GM12878 (cell line): ENCODE measurements around the gene NAA38. TPM values are rescaled to one million over a fixed set of nuclear protein-coding genes. Genes with fewer than 3 reads are reported as not detected.
A peak's percentile ranks its signal among the peaks of the same experiment; 100 is the strongest.

ENCODE experiments used
- BHLHE40 ChIP-seq, 2 experiments: fragments of 450-650 bp in 1 of 2; IDR thresholded peaks; 2 replicates each; pipeline ENCODE4 v1.6.1; 2011 to 2017; ENCODE audit warnings: low read depth in 2 of 2, borderline replicate concordance in 1 of 2, improper control_type of control experiment in 1 of 2, low read length in 1 of 2, mild to moderate bottlenecking in 1 of 2
- CBX3 ChIP-seq: fragments of 200-600 bp; sonication (generic); IDR thresholded peaks from 2 replicates; pipeline ENCODE4 v1.6.1; 2016; ENCODE audit warnings: low read depth, borderline replicate concordance
- EGR1 ChIP-seq, 2 experiments: IDR thresholded peaks; 1 replicate in 1 of 2; 2 replicates in 1 of 2; pipeline ENCODE4 v1.6.1; 2011 to 2012; ENCODE audit warnings: low read depth in 2 of 2, low read length in 2 of 2, borderline replicate concordance in 1 of 2, mild to moderate bottlenecking in 1 of 2, moderate library complexity in 1 of 2
- FOXK2 ChIP-seq: fragments of 450-650 bp; IDR thresholded peaks from 2 replicates; pipeline ENCODE4 v1.6.1; 2017; ENCODE audit warnings: mild to moderate bottlenecking, moderate library complexity
- GATAD2B ChIP-seq: fragments of 450-650 bp; conservative IDR thresholded peaks from 2 replicates; pipeline ENCODE4 v1.6.1; 2017; ENCODE audit warnings: low read depth, mild to moderate bottlenecking, moderate library complexity
- HCFC1 ChIP-seq: fragments of 150-350 bp; IDR thresholded peaks from 2 replicates; pipeline ENCODE4 v1.6.1; 2014; ENCODE audit warnings: low read length
- IKZF1 ChIP-seq: fragments of 450-650 bp; conservative IDR thresholded peaks from 2 replicates; pipeline ENCODE4 v1.6.1; 2017; ENCODE audit warnings: antibody characterized with exemption, mild to moderate bottlenecking
- NFIC ChIP-seq: IDR thresholded peaks from 2 replicates; pipeline ENCODE4 v1.6.1; 2012; ENCODE audit warnings: low read depth, mild to moderate bottlenecking, inconsistent platforms, low read length, moderate library complexity
- RBBP5 ChIP-seq: fragments of 200-600 bp; sonication (generic); conservative IDR thresholded peaks from 2 replicates; pipeline ENCODE4 v1.6.1; 2016
- SRF ChIP-seq, 2 experiments: IDR thresholded peaks; 2 replicates each; pipeline ENCODE4 v1.6.1; 2011; ENCODE audit warnings: low read depth in 2 of 2, low read length in 2 of 2, mild to moderate bottlenecking in 1 of 2, moderate library complexity in 1 of 2
- TBL1XR1 ChIP-seq: IDR thresholded peaks from 2 replicates; pipeline ENCODE4 v1.6.1; 2012; ENCODE audit warnings: low read depth, low read length, improper control_type of control experiment
- TCF3 ChIP-seq: IDR thresholded peaks from 2 replicates; pipeline ENCODE4 v1.6.1; 2012; ENCODE audit warnings: low read depth, mild to moderate bottlenecking, low read length, borderline replicate concordance; ENCODE audit not compliant: insufficient read depth
- TCF7 ChIP-seq: IDR thresholded peaks from 2 replicates; pipeline ENCODE4 v1.6.1; 2014; ENCODE audit warnings: antibody characterized with exemption, borderline replicate concordance
- ZNF207 ChIP-seq: fragments of 450-650 bp; IDR thresholded peaks from 2 replicates; pipeline ENCODE4 v1.6.1; 2014; ENCODE audit warnings: antibody characterized with exemption, mild to moderate bottlenecking, borderline replicate concordance
- ZNF384 ChIP-seq: IDR thresholded peaks from 2 replicates; pipeline ENCODE4 v1.6.1; 2012; ENCODE audit warnings: low read depth, mild to moderate bottlenecking, low read length, improper control_type of control experiment, borderline replicate concordance
- polyA plus RNA-seq, 11 experiments: library from polyadenylated mRNA; depleted of rRNA in 4 of 11; unstranded in 6 of 11; stranded (reverse) in 5 of 11; fragments of >200 nt; fragmentation: Nextera tagmentation in 4 of 11; fragmentation: Illumina TruSeq in 1 of 11; extraction: Ambion mirVana in 4 of 11; extraction: Trizol in 1 of 11; gene quantifications; 1 replicate in 1 of 11; 2 replicates in 10 of 11; pipeline versions ENCODE4 v1.2.1 to v1.2.3, GENCODE V29; 2011 to 2016; ENCODE audit warnings: inconsistent platforms in 2 of 11, missing spikeins in 2 of 11, low read depth in 1 of 11
- total RNA-seq, 4 experiments: library from RNA; depleted of rRNA in 3 of 4; stranded (reverse); fragments of >200 nt in 3 of 4; fragmentation: Illumina TruSeq in 1 of 4; extraction: Trizol in 1 of 4; gene quantifications; 2 replicates each; pipeline versions ENCODE4 v1.2.1 to v1.2.3, GENCODE V29; 2013 to 2021
- TF ChIP-seq, protein P1 (sequence below): fragments of 450-650 bp; IDR thresholded peaks from 2 replicates; pipeline ENCODE4 v1.6.1; 2016; ENCODE audit warnings: mild to moderate bottlenecking, moderate library complexity, borderline replicate concordance
- TF ChIP-seq, protein P2 (sequence below): IDR thresholded peaks from 2 replicates; pipeline ENCODE4 v1.6.1; 2012; ENCODE audit warnings: low read length, inconsistent platforms
- TF ChIP-seq, protein P3 (sequence below): fragments of 450-650 bp; IDR thresholded peaks from 2 replicates; pipeline ENCODE4 v1.6.1; 2017; ENCODE audit warnings: low read depth, mild to moderate bottlenecking, moderate library complexity
- TF ChIP-seq, protein P4 (sequence below): IDR thresholded peaks from 2 replicates; pipeline ENCODE4 v1.6.1; 2011; ENCODE audit warnings: low read depth, mild to moderate bottlenecking, low read length, moderate library complexity, borderline replicate concordance; ENCODE audit errors: extremely low read depth
- TF ChIP-seq, protein P5 (sequence below): fragments of 450-650 bp; IDR thresholded peaks from 2 replicates; pipeline ENCODE4 v1.6.1; 2017; ENCODE audit warnings: borderline replicate concordance

NAA38 gene
- total and polyA plus RNA-seq, 10 of the 15 experiments (the other 5 are each of a cell fraction or from before 2014, with no cell fraction given) = 31.5 to 337 (median 215) TPM

DNA sequence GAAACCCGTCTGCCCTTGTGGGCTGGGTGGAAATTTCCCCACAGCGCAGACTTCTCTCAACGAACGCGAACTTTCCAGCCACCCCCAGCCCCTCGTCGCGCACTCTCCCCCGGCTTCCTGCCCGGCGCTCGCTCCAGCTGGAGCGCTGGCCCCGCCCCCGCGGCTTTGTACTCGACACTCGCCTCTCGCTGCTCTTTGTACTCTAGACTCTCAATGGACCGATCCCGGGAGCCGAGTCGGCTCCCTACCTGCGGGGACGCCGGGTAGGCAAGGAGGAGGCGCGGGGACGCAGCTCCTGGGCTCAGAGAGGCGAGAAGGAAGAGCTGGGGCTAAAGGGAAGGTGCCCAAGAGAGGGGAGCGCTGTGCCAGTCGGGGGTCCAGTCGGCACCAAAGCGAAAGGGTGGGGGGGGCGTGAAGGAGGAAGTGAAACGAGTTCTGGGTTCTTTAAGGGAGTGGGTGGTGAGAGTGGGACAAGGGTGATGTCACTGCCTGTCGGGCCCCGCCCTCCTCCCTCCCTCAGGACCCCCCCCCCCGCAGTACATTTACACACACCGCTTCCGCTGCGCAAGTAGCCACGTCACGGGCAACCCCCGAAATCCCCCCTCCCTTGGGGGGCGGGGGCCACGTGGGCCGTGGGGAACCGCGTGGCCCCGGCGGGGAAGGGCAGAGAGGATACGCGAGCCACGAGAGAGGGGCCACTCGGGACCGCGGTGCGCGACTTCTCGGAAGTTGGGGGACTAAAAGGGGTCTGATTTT is 13.6 kb downstream of the NAA38 start (continued):
- TF ChIP-seq, protein P1, sequence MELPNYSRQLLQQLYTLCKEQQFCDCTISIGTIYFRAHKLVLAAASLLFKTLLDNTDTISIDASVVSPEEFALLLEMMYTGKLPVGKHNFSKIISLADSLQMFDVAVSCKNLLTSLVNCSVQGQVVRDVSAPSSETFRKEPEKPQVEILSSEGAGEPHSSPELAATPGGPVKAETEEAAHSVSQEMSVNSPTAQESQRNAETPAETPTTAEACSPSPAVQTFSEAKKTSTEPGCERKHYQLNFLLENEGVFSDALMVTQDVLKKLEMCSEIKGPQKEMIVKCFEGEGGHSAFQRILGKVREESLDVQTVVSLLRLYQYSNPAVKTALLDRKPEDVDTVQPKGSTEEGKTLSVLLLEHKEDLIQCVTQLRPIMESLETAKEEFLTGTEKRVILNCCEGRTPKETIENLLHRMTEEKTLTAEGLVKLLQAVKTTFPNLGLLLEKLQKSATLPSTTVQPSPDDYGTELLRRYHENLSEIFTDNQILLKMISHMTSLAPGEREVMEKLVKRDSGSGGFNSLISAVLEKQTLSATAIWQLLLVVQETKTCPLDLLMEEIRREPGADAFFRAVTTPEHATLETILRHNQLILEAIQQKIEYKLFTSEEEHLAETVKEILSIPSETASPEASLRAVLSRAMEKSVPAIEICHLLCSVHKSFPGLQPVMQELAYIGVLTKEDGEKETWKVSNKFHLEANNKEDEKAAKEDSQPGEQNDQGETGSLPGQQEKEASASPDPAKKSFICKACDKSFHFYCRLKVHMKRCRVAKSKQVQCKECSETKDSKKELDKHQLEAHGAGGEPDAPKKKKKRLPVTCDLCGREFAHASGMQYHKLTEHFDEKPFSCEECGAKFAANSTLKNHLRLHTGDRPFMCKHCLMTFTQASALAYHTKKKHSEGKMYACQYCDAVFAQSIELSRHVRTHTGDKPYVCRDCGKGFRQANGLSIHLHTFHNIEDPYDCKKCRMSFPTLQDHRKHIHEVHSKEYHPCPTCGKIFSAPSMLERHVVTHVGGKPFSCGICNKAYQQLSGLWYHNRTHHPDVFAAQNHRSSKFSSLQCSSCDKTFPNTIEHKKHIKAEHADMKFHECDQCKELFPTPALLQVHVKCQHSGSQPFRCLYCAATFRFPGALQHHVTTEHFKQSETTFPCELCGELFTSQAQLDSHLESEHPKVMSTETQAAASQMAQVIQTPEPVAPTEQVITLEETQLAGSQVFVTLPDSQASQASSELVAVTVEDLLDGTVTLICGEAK = peak; percentile 16; the same call in 1 of the 2 replicates
- peak; percentile 39 for TF ChIP-seq IKZF1
- no peak for TF ChIP-seq RBBP5
- no peak; the same call in 1 of the 2 replicates for TF ChIP-seq GATAD2B
- TF ChIP-seq, protein P2, sequence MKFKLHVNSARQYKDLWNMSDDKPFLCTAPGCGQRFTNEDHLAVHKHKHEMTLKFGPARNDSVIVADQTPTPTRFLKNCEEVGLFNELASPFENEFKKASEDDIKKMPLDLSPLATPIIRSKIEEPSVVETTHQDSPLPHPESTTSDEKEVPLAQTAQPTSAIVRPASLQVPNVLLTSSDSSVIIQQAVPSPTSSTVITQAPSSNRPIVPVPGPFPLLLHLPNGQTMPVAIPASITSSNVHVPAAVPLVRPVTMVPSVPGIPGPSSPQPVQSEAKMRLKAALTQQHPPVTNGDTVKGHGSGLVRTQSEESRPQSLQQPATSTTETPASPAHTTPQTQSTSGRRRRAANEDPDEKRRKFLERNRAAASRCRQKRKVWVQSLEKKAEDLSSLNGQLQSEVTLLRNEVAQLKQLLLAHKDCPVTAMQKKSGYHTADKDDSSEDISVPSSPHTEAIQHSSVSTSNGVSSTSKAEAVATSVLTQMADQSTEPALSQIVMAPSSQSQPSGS = no peak
- peak; percentile 75; the same call in 1 of the 2 replicates for TF ChIP-seq TCF3
- TF ChIP-seq HCFC1 = no peak
- no peak for TF ChIP-seq ZNF384
- TF ChIP-seq TBL1XR1 = peak; percentile 92
- no peak for TF ChIP-seq TCF7
- TF ChIP-seq, protein P3, sequence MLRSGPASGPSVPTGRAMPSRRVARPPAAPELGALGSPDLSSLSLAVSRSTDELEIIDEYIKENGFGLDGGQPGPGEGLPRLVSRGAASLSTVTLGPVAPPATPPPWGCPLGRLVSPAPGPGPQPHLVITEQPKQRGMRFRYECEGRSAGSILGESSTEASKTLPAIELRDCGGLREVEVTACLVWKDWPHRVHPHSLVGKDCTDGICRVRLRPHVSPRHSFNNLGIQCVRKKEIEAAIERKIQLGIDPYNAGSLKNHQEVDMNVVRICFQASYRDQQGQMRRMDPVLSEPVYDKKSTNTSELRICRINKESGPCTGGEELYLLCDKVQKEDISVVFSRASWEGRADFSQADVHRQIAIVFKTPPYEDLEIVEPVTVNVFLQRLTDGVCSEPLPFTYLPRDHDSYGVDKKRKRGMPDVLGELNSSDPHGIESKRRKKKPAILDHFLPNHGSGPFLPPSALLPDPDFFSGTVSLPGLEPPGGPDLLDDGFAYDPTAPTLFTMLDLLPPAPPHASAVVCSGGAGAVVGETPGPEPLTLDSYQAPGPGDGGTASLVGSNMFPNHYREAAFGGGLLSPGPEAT = peak; percentile 77
- TF ChIP-seq SRF (IDR thresholded peaks at IDR 0.05; ENCODE audit: low read depth in 2 of 2, low read length in 2 of 2) = no peak
- TF ChIP-seq BHLHE40 (IDR thresholded peaks at IDR 0.05; ENCODE audit: borderline replicate concordance in 1 of 2, low read depth in 2 of 2, low read length in 1 of 2) = peak; percentile 65 to 68
- TF ChIP-seq, protein P4, sequence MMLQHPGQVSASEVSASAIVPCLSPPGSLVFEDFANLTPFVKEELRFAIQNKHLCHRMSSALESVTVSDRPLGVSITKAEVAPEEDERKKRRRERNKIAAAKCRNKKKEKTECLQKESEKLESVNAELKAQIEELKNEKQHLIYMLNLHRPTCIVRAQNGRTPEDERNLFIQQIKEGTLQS = no peak
- no peak for TF ChIP-seq ZNF207
- no peak for TF ChIP-seq CBX3
- TF ChIP-seq, protein P5, sequence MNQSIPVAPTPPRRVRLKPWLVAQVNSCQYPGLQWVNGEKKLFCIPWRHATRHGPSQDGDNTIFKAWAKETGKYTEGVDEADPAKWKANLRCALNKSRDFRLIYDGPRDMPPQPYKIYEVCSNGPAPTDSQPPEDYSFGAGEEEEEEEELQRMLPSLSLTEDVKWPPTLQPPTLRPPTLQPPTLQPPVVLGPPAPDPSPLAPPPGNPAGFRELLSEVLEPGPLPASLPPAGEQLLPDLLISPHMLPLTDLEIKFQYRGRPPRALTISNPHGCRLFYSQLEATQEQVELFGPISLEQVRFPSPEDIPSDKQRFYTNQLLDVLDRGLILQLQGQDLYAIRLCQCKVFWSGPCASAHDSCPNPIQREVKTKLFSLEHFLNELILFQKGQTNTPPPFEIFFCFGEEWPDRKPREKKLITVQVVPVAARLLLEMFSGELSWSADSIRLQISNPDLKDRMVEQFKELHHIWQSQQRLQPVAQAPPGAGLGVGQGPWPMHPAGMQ = no peak
- TF ChIP-seq EGR1 (IDR thresholded peaks at IDR 0.05; ENCODE audit: borderline replicate concordance in 1 of 2, low read depth in 2 of 2, low read length in 2 of 2) = peak in 1 of 2 experiments; percentile 84; a peak in 2 of 3 replicates
- no peak for TF ChIP-seq NFIC
- TF ChIP-seq FOXK2 = no peak
